Measurements from ENCODE around the gene ZNF335.

- TF ChIP-seq POLR2A (IDR thresholded peaks at IDR 0.05; ENCODE audit: low read depth), result no peak
- no peak for TF ChIP-seq CTCF (IDR thresholded peaks at IDR 0.05)
- TF ChIP-seq POLR2AphosphoS5 (IDR thresholded peaks at IDR 0.05), result no peak
- no peak for TF ChIP-seq EP300 (IDR thresholded peaks at IDR 0.05)
Measured at GRCh38 chr20:45908084-45908483, 63.9 kb downstream of the ZNF335 start.
